Dermis blood vessel endothelial cell (primary cell): ENCODE results near the gene POU3F4. TPM values are rescaled to one million over a fixed set of nuclear protein-coding genes. Genes with fewer than 3 reads are reported as not detected.
A peak's percentile ranks its signal among the peaks of the same experiment; 100 is the strongest.

ENCODE experiments used
- DNase-seq: peaks from one replicate; pipeline ENCODE4 v3.0.0; 2010
- total RNA-seq: library from RNA; depleted of rRNA; stranded (reverse); fragments of >200 nt; gene quantifications from 2 replicates; pipeline ENCODE4 v1.2.3, GENCODE V29; 2014

POU3F4 gene
- not detected in 2 replicates for total RNA-seq

DNA sequence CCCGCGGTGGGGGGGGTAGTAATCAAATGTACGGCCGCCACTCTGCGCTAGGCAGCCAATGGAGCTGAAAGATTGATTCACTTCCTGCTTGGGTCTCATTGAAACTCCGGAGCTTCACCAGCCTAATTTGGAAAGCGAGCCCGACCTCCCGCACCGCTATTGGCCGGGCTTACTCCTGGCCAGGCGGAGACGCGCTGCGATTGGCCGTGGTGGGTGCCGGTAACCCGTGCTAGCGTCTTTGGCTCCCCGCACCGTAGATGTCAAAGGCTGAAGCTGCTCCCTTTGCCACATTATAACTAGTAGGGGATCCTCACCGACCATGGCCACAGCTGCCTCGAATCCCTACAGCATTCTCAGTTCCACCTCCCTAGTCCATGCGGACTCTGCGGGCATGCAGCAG is at the start of gene POU3F4:
Gene POU3F4 (plus strand): TSS at position 285 of the 400 bp plus-strand sequence. CDS start 35 bp downstream, at position 320.
- no peak for DNase-seq

DNA sequence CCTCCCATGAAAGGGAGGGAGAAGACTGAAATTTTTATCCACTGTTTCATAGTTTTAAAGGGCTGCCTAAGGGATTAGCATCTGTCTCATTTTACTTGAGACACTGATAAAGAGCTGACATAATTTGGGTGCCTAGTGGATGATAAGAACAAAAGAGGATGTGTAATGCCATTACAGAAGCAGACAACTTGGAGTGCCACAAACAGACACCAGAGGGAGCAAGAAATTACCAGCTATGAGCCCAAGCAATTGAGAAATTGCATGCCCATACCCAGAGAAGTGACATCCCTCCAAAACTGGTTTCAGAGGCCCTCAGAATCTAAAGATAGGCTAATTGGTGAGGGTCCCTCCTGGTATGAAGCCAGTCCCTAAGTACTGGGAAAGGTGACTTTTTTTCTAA is 38.5 kb upstream of the POU3F4 start:
- peak; percentile 0 for DNase-seq

DNA sequence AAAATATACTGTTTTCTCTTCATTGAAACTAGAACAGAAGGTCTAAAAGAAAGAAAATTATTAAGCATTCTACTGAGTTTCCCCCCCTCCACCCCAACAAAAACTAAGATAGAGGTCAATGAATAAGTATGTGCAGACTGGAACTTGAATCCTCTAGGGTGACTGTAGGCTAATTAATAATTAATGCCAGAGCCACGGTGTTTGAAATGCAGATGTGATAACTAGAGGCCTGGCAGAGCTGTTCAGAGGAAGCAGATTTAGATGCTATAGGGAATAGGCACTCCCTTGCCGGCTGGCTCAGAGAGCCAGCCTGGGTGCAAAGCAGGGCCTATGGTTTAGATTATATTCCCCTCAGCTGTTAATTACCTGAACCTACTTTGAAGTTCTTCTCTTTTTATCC is 12.2 kb upstream of the POU3F4 start:
- no peak for DNase-seq

DNA sequence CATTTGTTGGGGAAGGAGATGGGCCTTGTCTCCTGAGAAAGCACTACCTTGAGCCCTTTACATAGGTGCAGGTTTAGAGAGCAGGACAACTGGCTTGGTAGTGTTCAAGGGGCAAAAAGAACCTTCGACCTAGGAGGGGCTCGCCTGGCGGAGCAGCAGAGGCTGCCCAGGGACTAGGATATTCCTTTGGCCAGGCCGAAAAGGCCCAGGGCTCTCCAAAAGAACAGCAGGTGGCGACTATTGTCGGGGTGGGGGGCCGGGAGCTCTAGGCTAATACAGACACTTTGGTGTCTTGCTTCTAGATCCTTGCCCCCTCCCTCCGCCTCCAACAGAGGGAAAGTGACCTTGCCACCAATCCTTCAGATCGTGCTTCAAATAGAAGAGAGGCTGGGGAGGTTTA is 7.1 kb upstream of the POU3F4 start:
- no peak for DNase-seq

DNA sequence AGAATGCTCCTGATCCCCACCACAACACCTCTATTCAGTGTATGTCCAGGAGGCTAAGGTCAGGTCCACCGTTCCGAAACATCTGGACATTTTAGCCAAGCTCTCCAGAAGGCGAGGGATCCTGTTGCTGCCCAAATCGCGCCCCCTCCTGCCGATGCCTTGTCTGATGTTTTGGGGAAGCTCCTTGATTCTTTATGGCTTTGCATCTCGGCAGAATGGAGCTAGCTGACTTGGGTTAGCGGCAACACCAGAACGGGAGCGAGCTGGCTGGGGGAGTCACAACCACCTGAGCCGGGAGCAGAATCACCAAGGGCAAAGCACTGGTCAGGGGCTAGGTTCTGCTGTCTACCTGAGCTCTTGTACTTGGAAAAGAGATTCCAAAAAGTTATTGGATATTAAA is 6.6 kb upstream of the POU3F4 start:
- no peak for DNase-seq

DNA sequence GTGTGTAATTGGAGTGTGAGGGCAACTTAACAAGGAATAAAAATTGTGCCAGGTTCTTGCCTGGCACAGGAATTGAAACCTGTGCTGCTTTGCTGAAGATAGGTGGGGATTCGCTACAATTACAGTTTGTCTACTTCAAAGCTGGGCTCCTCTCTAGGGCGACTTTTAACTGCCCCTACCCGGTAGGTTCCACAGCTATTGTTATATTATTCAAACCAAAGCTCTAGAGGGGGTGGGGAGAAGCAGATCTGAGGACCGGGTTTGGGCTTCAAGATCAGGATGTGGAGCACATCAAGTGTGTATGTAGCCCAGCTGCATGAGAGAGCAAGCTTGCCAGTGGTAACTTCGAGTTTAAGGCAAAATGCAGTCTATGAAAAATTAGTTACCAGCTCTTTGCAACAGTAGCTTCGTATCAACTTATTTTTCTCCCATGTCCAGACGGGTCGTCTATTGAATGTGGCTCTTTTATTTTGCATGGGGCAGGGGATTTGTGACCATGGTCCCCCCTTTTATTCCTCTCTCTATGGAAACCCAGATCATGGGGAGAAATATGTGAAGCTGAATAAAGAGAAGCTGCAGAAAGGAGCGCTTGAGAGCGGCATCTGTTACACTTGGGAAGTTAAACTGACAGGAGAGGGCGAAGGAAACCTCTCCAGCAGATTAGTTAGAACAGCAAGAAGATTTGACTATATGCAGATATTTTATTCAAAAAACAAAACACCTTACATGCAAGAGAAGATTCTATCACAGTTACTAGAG is 3.2 kb upstream of the POU3F4 start:
- DNase-seq = no peak

DNA sequence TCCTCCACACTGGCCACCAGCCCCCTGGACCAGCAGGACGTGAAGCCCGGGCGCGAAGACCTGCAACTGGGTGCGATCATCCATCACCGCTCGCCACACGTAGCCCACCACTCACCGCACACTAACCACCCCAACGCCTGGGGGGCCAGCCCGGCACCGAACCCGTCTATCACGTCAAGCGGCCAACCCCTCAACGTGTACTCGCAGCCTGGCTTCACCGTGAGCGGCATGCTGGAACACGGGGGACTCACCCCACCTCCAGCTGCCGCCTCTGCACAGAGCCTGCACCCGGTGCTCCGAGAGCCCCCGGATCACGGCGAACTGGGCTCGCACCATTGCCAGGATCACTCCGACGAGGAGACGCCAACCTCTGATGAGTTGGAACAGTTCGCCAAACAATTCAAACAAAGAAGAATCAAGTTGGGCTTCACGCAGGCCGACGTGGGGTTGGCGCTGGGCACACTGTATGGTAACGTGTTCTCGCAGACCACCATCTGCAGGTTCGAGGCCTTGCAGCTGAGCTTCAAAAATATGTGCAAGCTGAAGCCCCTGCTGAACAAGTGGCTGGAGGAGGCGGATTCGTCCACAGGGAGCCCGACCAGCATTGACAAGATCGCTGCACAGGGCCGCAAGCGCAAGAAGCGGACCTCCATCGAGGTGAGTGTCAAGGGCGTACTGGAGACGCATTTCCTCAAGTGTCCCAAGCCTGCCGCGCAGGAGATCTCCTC is 600 bp downstream of the POU3F4 start:
- no peak for DNase-seq

DNA sequence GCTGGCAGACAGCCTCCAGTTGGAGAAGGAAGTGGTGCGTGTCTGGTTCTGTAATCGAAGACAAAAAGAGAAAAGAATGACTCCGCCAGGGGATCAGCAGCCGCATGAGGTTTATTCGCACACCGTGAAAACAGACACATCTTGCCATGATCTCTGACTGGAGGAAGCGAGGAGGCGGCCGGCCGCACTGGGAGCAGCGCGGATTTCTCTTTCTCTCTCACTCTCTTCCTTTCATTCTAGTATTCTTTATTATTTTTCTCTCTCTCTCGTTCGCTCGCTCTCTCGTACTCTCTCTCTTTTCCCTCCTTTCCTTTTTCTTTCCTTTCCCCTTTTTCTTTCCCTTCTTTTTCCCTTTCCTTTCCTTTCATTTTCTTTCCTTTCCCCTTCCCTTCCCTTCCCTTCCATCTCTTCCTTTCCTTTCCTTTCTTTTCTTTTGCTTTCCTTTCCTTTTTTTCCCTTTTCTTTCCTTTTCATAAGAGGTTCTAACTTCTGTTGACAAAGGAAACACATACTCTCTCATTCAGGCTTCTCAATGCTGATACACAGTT is 1.2 kb downstream of the POU3F4 start:
- DNase-seq = no peak

DNA sequence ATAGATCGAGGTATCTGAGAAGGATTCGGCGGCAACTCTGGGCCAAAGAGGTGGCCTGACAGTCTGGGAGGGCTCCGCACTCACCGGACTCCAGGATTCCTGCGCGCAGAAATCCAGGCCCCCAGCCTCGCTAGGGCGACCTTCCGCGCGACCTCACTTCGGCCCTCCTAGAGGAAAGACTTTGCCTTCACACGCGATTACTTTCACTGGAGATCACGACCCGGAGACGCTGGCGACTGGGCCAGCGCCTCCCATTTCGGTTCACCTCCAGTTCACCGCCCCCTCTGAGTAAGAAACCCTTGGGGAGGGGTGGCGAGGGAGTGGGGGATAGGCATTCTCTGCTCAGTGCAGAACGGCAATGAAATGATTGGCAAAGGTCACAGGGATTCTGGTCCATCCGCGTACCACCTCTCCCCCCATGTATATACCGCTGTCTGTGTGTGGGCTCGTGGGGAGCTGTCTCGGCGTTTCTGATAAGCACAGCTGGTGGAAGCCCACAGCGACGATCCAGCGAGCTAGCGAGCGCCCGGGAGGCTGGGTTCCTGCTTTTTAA is 2.5 kb downstream of the POU3F4 start:
- DNase-seq = no peak

DNA sequence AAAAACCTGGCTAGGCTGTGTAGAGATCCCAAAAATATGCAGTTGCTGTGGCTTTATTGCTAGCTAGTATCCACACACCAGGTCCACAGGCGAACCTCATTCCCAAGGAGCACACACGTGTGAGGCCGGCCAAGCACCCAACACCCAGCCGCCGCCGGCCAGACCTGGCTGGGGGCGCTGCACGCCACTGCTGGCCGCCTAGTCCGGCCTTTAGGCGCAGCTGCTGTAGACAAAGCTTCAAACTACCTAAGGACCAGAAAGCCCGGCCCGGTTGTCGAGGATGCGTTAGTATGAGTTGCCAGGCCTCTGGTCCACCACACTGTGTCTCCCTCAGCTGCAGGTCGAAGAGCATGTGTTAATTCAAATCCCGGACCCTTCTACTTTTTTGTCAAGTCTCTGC is 3.1 kb downstream of the POU3F4 start:
- DNase-seq = no peak

DNA sequence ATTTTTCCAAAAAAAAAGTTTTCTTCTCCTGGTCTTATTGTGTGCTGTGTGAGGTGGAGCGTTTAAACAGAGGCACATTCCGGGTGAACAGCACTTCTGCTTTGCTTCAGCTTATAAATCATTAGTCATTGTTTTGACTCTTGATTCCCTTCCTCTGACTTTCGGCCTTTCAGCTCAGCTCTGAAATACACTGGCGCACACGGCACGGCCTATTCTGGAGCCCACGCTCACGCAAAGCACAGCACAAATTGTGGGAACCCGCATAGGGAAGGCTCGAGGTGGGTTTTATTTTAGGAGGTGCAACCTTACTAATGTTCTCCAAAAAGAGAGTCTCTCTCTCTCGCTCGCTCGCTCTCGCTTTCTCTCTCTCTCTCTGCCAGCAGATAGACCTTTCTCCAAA is 4.0 kb downstream of the POU3F4 start:
- no peak for DNase-seq

DNA sequence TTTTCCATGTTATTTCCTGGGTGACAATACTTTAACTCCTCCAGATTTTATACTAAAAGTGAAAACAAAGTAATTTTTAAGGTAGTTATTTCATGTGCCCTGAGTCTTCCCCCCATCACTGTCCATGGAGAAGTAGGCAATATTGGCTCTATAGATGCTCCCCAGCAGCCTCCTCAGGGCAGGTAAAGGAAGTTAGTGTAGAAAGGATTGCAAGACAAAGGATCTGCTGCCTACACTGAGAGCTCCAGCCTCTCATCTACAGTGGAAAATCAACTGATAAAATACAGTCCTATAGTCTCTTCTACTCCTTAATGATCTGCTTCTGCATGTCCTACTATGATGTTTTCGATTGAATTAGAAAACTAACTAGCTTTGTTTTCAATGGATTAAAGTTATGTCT is 8.5 kb downstream of the POU3F4 start:
- no peak for DNase-seq

DNA sequence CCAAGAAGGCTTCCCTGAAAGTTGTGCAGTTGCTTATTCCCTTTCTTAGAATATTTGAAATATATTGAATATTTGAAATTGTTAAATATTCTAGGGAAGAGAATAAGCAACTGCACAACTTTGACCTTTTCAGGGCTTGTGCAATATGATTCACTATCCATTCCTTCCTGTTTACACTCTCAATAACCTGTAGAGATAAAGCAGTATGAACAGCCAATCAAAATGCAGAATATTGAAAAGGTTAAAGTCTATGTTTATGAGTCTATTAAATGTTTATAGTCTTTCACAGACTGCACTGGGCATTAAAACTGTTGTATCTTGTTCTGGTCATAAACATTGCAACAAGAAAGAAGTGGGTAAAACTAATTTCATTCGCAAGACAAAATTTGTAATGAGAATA is 13.8 kb downstream of the POU3F4 start:
- DNase-seq = no peak

DNA sequence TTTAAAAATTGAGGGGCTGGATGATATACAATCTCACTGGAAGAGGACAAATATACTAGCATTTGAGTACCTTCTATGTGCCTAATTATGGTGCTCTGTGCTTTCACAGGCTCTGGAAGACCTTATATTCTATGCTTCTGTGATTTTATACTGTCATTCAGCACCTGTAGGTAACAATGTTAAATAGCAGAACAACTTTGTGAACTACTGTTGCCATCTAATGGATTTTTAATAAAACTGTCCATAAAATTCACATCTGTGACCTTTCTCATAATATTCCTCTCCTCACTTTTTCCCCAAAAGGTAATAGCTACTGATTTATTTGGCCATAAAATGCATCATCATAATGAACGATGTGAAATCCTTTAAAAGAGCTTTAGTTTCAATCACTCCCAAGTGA is 21.9 kb downstream of the POU3F4 start:
- no peak for DNase-seq

DNA sequence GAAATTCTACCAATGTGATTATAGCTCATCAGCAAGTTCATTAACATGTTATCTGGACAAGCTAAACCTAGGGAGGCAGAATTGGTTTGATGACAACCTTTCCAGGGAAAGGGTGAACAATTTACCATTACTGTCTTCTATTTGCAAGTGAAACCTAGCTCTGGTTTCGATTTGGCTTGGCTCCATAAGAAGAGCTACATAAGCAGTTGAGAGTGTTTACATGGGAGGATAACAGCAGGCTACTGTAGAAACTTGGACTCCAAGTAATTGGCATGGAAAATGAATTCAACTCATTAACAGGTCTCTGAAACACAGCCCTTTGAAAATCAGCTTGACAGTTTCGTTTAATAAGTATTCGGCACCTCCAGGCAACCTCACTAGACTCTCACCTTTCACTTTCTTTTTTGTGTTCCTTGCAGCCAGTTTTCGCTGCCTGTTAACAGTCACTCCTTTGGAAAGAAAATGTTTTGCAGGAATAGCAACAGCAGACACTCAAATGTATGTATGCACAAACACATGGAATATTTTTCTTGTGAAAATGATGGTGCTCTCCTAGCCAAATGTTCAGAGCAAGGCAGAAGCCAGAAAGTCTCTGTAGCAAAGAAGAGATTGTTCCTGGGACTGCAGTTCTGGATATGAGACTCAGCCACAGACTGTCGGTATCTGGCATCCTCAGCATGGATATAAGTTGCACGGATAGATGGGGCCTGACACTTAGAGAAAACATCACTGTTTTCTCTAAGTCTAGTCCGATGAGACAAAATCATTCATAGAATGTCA is 27.5 kb downstream of the POU3F4 start:
- DNase-seq = no peak
